GM18507 (cell line): ENCODE measurements around the gene NDUFS6.

Experiments
- DNase-seq: peaks from one replicate; pipeline ENCODE4 v3.0.0; 2011; ENCODE audit warnings: low read depth; ENCODE audit not compliant: insufficient read length; ENCODE audit errors: extremely low spot score
- FAIRE-seq: peaks from 2 replicates; lab custom pipeline; 2011; peaks lifted over from hg19 to GRCh38; lab: Jason Lieb, UNC

NDUFS6 gene

DNA sequence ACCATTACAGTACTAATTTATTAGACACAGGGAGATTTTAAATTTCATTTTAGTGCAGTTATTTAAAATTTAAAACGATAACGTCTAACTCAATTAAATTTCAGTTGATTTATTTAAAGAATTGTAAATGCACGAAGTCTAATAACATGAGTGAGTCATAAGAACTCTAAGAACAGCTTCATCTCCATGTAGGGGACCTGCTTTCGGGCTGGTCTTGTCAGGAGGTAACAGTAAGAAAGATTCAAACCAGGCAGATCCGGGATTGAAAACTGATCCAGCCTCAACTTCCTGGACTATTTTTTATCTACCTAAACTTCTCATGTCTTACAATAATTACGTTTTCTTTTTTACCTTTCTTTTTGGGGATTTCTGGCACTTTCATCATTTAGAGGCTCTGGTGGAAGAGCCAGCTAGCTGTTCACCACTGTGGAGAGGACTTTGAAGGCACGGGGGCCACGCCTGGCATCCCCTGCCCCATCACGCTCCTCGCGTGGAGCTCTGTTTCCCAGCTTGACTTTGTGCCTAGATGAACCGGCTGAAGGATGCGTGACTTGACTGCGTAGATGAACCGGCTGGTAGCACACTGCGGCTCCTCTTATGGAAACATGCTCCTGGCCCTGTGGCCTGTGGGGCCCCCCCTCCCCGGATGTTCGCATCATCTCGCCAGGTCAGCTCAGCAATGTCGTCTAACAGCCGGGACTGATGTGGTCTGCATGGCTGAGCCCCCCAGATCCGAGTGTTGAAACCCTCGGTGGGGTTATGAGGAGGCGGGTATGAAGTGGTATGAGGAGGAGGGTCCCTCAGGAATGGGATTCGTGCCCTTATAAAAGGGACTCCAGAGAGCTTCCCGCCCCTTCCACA, 26.0 kb downstream of the NDUFS6 start:
- DNase-seq (no peak), FAIRE-seq (no peak)

DNA sequence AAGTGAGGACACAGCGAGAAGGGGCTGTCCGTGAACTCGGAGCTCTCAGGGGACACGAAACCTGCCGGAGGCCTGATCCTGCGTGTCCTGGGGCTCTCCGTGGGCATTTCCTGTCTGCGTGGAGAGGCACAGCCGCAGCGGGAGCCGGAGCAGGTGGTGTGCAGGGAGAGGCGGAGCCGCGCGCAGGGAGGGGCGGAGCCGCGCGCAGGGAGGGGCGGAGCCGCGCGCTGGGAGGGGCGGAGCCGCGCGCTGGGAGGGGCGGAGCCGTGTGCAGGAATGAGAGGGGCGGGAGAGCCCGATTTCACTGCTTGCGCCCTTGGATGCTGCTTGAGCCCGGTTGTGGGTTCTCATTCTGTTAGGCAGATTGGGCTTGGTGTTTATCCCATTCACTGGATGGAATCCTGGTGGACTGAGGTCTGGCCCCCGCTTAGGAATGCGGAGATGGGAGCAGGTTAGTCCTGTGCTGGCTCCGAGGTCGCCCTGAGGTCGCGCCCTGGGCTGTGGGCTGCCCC, 26.7 kb downstream of the NDUFS6 start:
- DNase-seq (no peak), FAIRE-seq (no peak)

- no peak for FAIRE-seq
- DNase-seq = no peak
Measured at GRCh38 chr5:1830571-1831228, 29.5 kb downstream of the NDUFS6 start.

- DNase-seq = no peak
- FAIRE-seq = no peak
Measured at GRCh38 chr5:1831257-1831656, 30.1 kb downstream of the NDUFS6 start.

GRCh38 chr5:1831677-1832313, 30.6 kb downstream of the NDUFS6 start:
- no peak for FAIRE-seq

GRCh38 chr5:1832511-1833250, 31.5 kb downstream of the NDUFS6 start:
- no peak for DNase-seq
- no peak for FAIRE-seq

More at GRCh38 chr5:1831677-1832313, 30.6 kb downstream of the NDUFS6 start:
- no peak for DNase-seq

- FAIRE-seq (no peak), DNase-seq (no peak)
Measured at GRCh38 chr5:1833264-1834021, 32.2 kb downstream of the NDUFS6 start.

- DNase-seq (no peak), FAIRE-seq (no peak)
Measured at GRCh38 chr5:1834022-1834551, 32.9 kb downstream of the NDUFS6 start.

- no peak for FAIRE-seq
- no peak for DNase-seq
Measured at GRCh38 chr5:1834721-1835429, 33.7 kb downstream of the NDUFS6 start.

DNA sequence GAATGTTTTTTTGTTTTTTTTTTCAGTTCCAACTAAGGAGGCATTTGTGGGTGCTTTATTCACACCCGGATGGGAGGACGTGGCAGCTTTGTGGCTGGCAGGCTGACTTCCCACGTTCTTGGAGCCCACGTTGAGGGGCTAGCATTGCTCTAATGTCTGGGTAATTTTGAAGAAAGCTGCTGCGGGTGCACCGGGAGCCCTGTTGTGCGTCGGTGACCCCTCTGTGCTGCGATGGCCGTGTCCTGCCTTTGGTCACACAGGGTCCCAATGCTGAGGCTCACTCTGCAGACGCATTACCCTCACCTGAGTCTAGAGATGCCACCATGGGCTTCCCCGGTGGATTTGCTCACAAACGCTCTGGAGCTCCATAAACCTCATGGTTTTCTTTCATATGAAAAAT, 34.2 kb downstream of the NDUFS6 start:
- FAIRE-seq (no peak), DNase-seq (no peak)

DNA sequence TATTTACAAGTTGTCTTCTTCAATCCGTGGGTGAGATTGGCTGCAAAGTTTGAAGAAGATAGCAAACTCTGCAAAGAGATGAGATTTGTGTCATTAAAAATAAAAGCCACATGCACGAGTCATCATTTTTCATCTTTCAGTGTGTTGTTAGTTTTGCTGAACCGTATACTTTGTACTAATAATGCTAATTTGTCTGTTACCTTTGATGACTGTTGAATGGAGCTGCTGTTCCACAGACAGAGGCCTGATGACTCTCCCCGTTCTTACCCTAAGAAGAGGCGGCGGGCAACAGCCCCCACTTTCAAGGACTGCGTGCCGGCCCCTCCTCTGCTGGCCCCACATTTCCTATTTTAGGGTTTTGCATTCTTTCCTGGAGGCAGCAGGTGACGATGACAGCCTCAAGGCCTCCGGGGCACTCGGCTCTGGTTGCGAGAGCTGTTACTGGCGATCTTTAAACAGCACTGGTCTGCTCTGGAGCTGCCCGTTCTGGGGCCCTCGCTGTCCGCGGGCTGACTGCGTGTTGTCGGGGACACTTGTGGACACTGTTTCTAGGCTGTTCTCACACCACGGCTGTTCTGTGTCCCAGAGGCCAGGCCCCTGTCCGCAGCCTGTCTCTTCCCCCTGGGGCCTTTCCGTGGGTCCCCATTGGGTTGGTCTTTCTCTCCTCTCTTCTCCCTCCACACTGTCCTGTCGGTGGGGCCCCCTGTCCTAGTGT, 35.1 kb downstream of the NDUFS6 start:
- DNase-seq (no peak), FAIRE-seq (no peak)

DNA sequence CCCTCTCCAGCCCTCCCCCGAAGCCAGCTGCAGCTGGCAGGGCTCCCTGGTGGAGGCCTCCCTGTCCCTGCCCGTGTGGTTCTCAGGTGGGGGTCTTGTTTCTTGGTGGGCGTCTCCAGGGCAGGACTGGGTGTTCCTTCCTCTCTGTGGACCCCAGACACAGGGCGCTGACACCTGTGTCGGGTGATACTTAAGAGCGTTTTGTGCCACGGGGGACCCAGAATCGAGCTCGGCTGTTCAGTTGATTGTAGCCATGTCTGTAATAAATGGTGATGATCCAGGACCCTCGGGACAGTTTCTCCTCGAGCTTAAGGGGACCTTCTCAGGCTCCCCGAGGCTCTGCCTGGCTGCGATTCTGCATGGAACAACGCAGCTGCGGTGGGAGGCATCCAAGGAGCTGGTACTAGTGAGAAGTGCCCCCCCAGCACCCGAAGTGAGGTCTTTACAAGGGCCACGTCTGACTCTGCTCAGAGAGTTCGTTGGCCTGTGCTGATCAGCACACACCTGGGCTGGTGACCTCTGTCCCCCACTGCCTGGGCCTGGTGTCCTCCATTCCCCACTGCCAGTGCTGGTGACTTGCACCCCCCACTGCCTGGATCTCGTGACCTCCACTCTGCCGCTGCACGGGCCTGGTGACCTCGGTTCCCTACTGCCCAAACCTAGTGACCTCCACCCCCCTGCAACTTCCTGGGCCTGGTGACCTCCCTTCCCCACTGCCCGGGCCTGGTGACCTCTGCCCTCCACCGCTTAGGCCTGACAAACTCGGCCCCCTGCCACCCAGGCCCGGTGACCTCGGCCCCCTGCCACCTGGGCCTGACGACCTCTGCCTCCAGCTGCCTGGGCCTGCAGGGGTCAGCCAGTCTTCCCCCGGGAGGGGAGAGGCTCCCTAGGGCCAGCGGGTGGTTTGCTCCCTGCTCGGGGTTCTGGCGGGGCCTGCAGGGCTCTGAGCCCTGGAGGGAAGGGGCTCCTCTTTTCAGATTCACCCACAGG, 36.0 kb downstream of the NDUFS6 start:
- FAIRE-seq = no peak

GRCh38 chr5:1838013-1838412, 36.8 kb downstream of the NDUFS6 start:
- no peak for FAIRE-seq

More for the DNA sequence above, 36.0 kb downstream of the NDUFS6 start:
- no peak for DNase-seq

GRCh38 chr5:1840071-1840547, 38.9 kb downstream of the NDUFS6 start:
- FAIRE-seq (no peak), DNase-seq (no peak)

More at GRCh38 chr5:1838013-1838412, 36.8 kb downstream of the NDUFS6 start:
- no peak for DNase-seq

- no peak for FAIRE-seq
- DNase-seq = no peak
Measured at GRCh38 chr5:1840741-1841521, 39.7 kb downstream of the NDUFS6 start.
